Liver (tissue), 9 donors: ENCODE data around the gene MT2A. TPM values are rescaled to one million over a fixed set of nuclear protein-coding genes. Genes with fewer than 3 reads are reported as not detected.

ENCODE experiments used
- DNase-seq: peaks from one replicate; pipeline ENCODE4 v3.0.0-alpha.2; 2017; ENCODE audit warnings: low spot score
- H3K27ac ChIP-seq, 2 donors: one replicate each; pipeline ENCODE4 v1.7.0; 2013; ENCODE audit warnings: inconsistent platforms in 2 of 2, low read length in 2 of 2, control low read depth in 1 of 2, low read depth in 1 of 2, mild to moderate bottlenecking in 1 of 2
- H3K27me3 ChIP-seq, 4 donors: one replicate each; pipeline versions ENCODE4 v1.6.1 to v1.7.0; 2013; ENCODE audit warnings: low read length in 3 of 4, inconsistent platforms in 1 of 4, mild to moderate bottlenecking in 1 of 4, moderate library complexity in 1 of 4; ENCODE audit not compliant: control insufficient read depth in 4 of 4, insufficient read depth in 4 of 4
- H3K36me3 ChIP-seq, 4 donors: one replicate each; pipeline versions ENCODE4 v1.6.1 to v1.7.0; 2013; ENCODE audit warnings: low read length in 3 of 4, mild to moderate bottlenecking in 3 of 4, low read depth in 1 of 4, moderate library complexity in 1 of 4; ENCODE audit not compliant: control insufficient read depth in 4 of 4, insufficient read depth in 3 of 4
- H3K4me1 ChIP-seq, 4 donors: one replicate each; pipeline versions ENCODE4 v1.6.1 to v1.7.0; 2013; ENCODE audit warnings: low read length in 3 of 4, mild to moderate bottlenecking in 3 of 4, moderate library complexity in 1 of 4; ENCODE audit not compliant: control insufficient read depth in 4 of 4, insufficient read depth in 4 of 4
- H3K4me3 ChIP-seq, 3 donors: one replicate each; pipeline versions ENCODE4 v1.6.1 to v1.7.0; 2013; ENCODE audit warnings: low read length in 3 of 3, control low read depth in 1 of 3, low read depth in 1 of 3, mild to moderate bottlenecking in 1 of 3
- H3K9ac ChIP-seq, 2 donors: one replicate each; pipeline ENCODE4 v1.7.0; 2013; ENCODE audit warnings: low read length in 2 of 2, mild to moderate bottlenecking in 2 of 2, moderate library complexity in 2 of 2, control low read depth in 1 of 2, low read depth in 1 of 2
- H3K9me3 ChIP-seq, 4 donors: one replicate each; pipeline versions ENCODE4 v1.6.1 to v1.7.0; 2013; ENCODE audit warnings: low read length in 3 of 4; ENCODE audit not compliant: control insufficient read depth in 4 of 4
- EGR1 ChIP-seq, 2 donors: IDR thresholded peaks; 2 replicates each; pipeline ENCODE4 v1.6.1; 2016 to 2018; ENCODE audit warnings: antibody characterized with exemption in 2 of 2, low read depth in 2 of 2
- FOXA1 ChIP-seq: IDR thresholded peaks from 2 replicates; pipeline ENCODE4 v1.6.1; 2016; ENCODE audit warnings: antibody characterized with exemption
- FOXA2 ChIP-seq: IDR thresholded peaks from 2 replicates; pipeline ENCODE4 v1.6.1; 2016; ENCODE audit warnings: antibody characterized with exemption
- GABPA ChIP-seq, 2 donors: IDR thresholded peaks in 1 of 2; conservative IDR thresholded peaks in 1 of 2; 2 replicates each; pipeline ENCODE4 v1.6.1; 2016; ENCODE audit warnings: antibody characterized with exemption in 2 of 2, mild to moderate bottlenecking in 1 of 2, moderate library complexity in 1 of 2
- HNF4A ChIP-seq, 2 donors: conservative IDR thresholded peaks; 2 replicates each; pipeline ENCODE4 v1.6.1; 2016; ENCODE audit warnings: antibody characterized with exemption in 2 of 2, mild to moderate bottlenecking in 2 of 2
- HNF4G ChIP-seq: IDR thresholded peaks from 2 replicates; pipeline ENCODE4 v1.6.1; 2016; ENCODE audit warnings: antibody characterized with exemption
- NR2F2 ChIP-seq: IDR thresholded peaks from 2 replicates; pipeline ENCODE4 v1.6.1; 2016; ENCODE audit warnings: antibody characterized with exemption
- RAD21 ChIP-seq, 2 donors: IDR thresholded peaks; 2 replicates each; pipeline ENCODE4 v1.6.1; 2016; ENCODE audit warnings: antibody characterized with exemption in 2 of 2, mild to moderate bottlenecking in 2 of 2
- SP1 ChIP-seq: IDR thresholded peaks from 2 replicates; pipeline ENCODE4 v1.6.1; 2018; ENCODE audit warnings: antibody characterized with exemption, mild to moderate bottlenecking
- YY1 ChIP-seq: IDR thresholded peaks from 2 replicates; pipeline ENCODE4 v1.6.1; 2016; ENCODE audit warnings: antibody characterized with exemption, mild to moderate bottlenecking
- WGBS: extraction: QIAGEN DNeasy Blood & Tissue Kit; methylation state at CpG from one replicate; pipeline ENCODE4 v1.1.7; 2013; 5-methylcytosine and 5-hydroxymethylcytosine counted together
- polyA plus RNA-seq, 2 donors: library from polyadenylated mRNA; stranded (reverse) in 1 of 2; unstranded in 1 of 2; fragments of 200-250 nt in 1 of 2; fragments of >200 nt in 1 of 2; fragmentation: Nextera tagmentation in 1 of 2; extraction: Ambion mirVana in 1 of 2; gene quantifications; one replicate each; pipeline versions ENCODE4 v1.2.1 to v1.2.3, GENCODE V29; 2013 to 2015
- total RNA-seq, 2 donors: library from RNA; depleted of rRNA; stranded (reverse); fragments of >200 nt; gene quantifications; one replicate each; pipeline ENCODE4 v1.2.3, GENCODE V29; 2014
- TF ChIP-seq, protein P1 (sequence below): IDR thresholded peaks from 2 replicates; pipeline ENCODE4 v1.6.1; 2016; ENCODE audit warnings: antibody characterized with exemption
- TF ChIP-seq, protein P2 (sequence below): IDR thresholded peaks from 2 replicates; pipeline ENCODE4 v1.6.1; 2016; ENCODE audit warnings: antibody characterized with exemption
- TF ChIP-seq, protein P3 (sequence below): fragments of 150-350 bp; IDR thresholded peaks from 2 replicates; pipeline ENCODE4 v1.5.1; 2017; ENCODE audit warnings: improper control_type of control experiment, low read depth, low read length; ENCODE audit not compliant: missing input control
- TF ChIP-seq, protein P4 (sequence below): IDR thresholded peaks from 2 replicates; pipeline ENCODE4 v1.6.1; 2016; ENCODE audit warnings: antibody characterized with exemption, mild to moderate bottlenecking
- TF ChIP-seq, protein P5 (sequence below): IDR thresholded peaks from 2 replicates; pipeline ENCODE4 v1.6.1; 2016; ENCODE audit warnings: antibody characterized with exemption
- donor health status: healthy.
- donor health status: healthy.
- donor health status: healthy.
- donor health status: healthy.
- donor health status: healthy.

Gene MT2A
- total and polyA plus RNA-seq, 4 donors, result 45.8 to 5,206 (median 2,233) TPM

GRCh38 chr16:56630134-56630533 lies 21.8 kb downstream of the MT2A start:
- H3K4me1 ChIP-seq, result peaks cover 0 to 24% (median 7%) of the 10 kb centered on the region in 4 donors

GRCh38 chr16:56631197-56631596 lies 22.8 kb downstream of the MT2A start:
- H3K27ac ChIP-seq, result peak overlapping the region; percentile 84 to 87
- TF ChIP-seq, protein P1, sequence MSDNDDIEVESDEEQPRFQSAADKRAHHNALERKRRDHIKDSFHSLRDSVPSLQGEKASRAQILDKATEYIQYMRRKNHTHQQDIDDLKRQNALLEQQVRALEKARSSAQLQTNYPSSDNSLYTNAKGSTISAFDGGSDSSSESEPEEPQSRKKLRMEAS, result no peak
- TF ChIP-seq FOXA2, result no peak
- TF ChIP-seq, protein P2, sequence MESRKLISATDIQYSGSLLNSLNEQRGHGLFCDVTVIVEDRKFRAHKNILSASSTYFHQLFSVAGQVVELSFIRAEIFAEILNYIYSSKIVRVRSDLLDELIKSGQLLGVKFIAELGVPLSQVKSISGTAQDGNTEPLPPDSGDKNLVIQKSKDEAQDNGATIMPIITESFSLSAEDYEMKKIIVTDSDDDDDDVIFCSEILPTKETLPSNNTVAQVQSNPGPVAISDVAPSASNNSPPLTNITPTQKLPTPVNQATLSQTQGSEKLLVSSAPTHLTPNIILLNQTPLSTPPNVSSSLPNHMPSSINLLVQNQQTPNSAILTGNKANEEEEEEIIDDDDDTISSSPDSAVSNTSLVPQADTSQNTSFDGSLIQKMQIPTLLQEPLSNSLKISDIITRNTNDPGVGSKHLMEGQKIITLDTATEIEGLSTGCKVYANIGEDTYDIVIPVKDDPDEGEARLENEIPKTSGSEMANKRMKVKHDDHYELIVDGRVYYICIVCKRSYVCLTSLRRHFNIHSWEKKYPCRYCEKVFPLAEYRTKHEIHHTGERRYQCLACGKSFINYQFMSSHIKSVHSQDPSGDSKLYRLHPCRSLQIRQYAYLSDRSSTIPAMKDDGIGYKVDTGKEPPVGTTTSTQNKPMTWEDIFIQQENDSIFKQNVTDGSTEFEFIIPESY, result no peak
- no peak for TF ChIP-seq HNF4G
- no peak for TF ChIP-seq RAD21 (IDR thresholded peaks at IDR 0.05)
- no peak for TF ChIP-seq EGR1 (IDR thresholded peaks at IDR 0.05; ENCODE audit: low read depth in 2 of 2)
- TF ChIP-seq, protein P3, sequence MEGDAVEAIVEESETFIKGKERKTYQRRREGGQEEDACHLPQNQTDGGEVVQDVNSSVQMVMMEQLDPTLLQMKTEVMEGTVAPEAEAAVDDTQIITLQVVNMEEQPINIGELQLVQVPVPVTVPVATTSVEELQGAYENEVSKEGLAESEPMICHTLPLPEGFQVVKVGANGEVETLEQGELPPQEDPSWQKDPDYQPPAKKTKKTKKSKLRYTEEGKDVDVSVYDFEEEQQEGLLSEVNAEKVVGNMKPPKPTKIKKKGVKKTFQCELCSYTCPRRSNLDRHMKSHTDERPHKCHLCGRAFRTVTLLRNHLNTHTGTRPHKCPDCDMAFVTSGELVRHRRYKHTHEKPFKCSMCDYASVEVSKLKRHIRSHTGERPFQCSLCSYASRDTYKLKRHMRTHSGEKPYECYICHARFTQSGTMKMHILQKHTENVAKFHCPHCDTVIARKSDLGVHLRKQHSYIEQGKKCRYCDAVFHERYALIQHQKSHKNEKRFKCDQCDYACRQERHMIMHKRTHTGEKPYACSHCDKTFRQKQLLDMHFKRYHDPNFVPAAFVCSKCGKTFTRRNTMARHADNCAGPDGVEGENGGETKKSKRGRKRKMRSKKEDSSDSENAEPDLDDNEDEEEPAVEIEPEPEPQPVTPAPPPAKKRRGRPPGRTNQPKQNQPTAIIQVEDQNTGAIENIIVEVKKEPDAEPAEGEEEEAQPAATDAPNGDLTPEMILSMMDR, result no peak
- TF ChIP-seq NR2F2, result no peak
- no peak for TF ChIP-seq HNF4A (conservative IDR thresholded peaks at IDR 0.05)
- 85% methylated on average over 10 of the region's 10 CpGs for WGBS
- H3K9me3 ChIP-seq, result no peaks in the 10 kb centered on the region
- no peak for DNase-seq
- H3K27me3 ChIP-seq, result no peaks in the 10 kb centered on the region
- no peak overlapping the region for H3K9ac ChIP-seq
- H3K4me3 ChIP-seq, result peak overlapping the region in 1 of 3 donors; percentile 23
- peaks cover 2 to 24% (median 7%) of the 10 kb centered on the region in 4 donors for H3K4me1 ChIP-seq
- H3K36me3 ChIP-seq, result peaks cover 0 to 3% (median 0%) of the 10 kb centered on the region in 4 donors

More at GRCh38 chr16:56630134-56630533, 21.8 kb downstream of the MT2A start:
- Histone ChIP-seq H3K36me3 (peaks cover 0 to 3% (median 0%) of the 10 kb centered on the region in 4 donors), H3K4me3 (no peak overlapping the region), H3K9me3 (no peaks in the 10 kb centered on the region), H3K27me3 (no peaks in the 10 kb centered on the region), H3K27ac (peak overlapping the region; percentile 26 to 83), H3K9ac (no peak overlapping the region)
- WGBS, result 80% methylated on average over 3 of the region's 3 CpGs
- no peak for TF ChIP-seq SP1
- TF ChIP-seq RAD21 (IDR thresholded peaks at IDR 0.05), result no peak
- TF ChIP-seq, protein P4, sequence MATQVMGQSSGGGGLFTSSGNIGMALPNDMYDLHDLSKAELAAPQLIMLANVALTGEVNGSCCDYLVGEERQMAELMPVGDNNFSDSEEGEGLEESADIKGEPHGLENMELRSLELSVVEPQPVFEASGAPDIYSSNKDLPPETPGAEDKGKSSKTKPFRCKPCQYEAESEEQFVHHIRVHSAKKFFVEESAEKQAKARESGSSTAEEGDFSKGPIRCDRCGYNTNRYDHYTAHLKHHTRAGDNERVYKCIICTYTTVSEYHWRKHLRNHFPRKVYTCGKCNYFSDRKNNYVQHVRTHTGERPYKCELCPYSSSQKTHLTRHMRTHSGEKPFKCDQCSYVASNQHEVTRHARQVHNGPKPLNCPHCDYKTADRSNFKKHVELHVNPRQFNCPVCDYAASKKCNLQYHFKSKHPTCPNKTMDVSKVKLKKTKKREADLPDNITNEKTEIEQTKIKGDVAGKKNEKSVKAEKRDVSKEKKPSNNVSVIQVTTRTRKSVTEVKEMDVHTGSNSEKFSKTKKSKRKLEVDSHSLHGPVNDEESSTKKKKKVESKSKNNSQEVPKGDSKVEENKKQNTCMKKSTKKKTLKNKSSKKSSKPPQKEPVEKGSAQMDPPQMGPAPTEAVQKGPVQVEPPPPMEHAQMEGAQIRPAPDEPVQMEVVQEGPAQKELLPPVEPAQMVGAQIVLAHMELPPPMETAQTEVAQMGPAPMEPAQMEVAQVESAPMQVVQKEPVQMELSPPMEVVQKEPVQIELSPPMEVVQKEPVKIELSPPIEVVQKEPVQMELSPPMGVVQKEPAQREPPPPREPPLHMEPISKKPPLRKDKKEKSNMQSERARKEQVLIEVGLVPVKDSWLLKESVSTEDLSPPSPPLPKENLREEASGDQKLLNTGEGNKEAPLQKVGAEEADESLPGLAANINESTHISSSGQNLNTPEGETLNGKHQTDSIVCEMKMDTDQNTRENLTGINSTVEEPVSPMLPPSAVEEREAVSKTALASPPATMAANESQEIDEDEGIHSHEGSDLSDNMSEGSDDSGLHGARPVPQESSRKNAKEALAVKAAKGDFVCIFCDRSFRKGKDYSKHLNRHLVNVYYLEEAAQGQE, result no peak
- TF ChIP-seq GABPA (IDR thresholded peaks at IDR 0.05 in 1 of 2, conservative IDR thresholded peaks at IDR 0.05 in 1 of 2), result no peak
- no peak for TF ChIP-seq FOXA2
- no peak for TF ChIP-seq HNF4G
- TF ChIP-seq FOXA1, result no peak
- no peak for TF ChIP-seq YY1
- no peak for TF ChIP-seq HNF4A (conservative IDR thresholded peaks at IDR 0.05)
- TF ChIP-seq, protein P5, sequence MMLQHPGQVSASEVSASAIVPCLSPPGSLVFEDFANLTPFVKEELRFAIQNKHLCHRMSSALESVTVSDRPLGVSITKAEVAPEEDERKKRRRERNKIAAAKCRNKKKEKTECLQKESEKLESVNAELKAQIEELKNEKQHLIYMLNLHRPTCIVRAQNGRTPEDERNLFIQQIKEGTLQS, result no peak
- TF ChIP-seq, protein P1, result no peak
- TF ChIP-seq, protein P3, result no peak
- no peak for DNase-seq
